GM12878 (cell line): ENCODE measurements around the gene DTNA. TPM values are rescaled to one million over a fixed set of nuclear protein-coding genes. Genes with fewer than 3 reads are reported as not detected.
"Not testable (repeated sequence)": the region's sequence is repeated elsewhere in the genome, so short reads cannot be mapped to it uniquely, and the experiment has no call there.

ENCODE experiments used
- ATAC-seq: fragments of 200-7000 bp; cut with Tn5 transposase; 3 replicates; pipeline ENCODE4 v1.9.1; 2020; ENCODE audit warnings: mild to moderate bottlenecking, moderate library complexity
- BruUV-seq: library from RNA; stranded (reverse); fragments of 400-500 nt; replicated peaks from 2 replicates; lab custom pipeline; 2021; lab: Mats Ljungman, UMichigan
- CTCF ChIA-PET: fragments of 300-600 bp; sonication (Branson Sonifier 250); formaldehyde crosslinking; extraction: SDS; loops from one replicate; lab custom pipeline; 2021; ENCODE audit warnings: inconsistent platforms; lab: Yijun Ruan, JAX
- POLR2A ChIA-PET: fragments of 350-600 bp; formaldehyde crosslinking; extraction: SDS; loops from one replicate; lab custom pipeline; 2021; ENCODE audit warnings: inconsistent platforms; lab: Charles Lee
- RAD21 ChIA-PET: fragments of 300-600 bp; sonication (Branson Sonifier 250); formaldehyde crosslinking; loops from one replicate; lab custom pipeline; 2023; ENCODE audit warnings: antibody characterized with exemption; ENCODE audit not compliant: unreplicated experiment; lab: Charles Lee
- SMC1A ChIA-PET: fragments of 300-600 bp; sonication (Branson Sonifier 250); formaldehyde crosslinking; loops from one replicate; lab custom pipeline; 2023; ENCODE audit not compliant: unreplicated experiment, uncharacterized antibody; lab: Charles Lee
- DNase-seq: peaks from one replicate; pipeline ENCODE4 v3.0.0-alpha.2; 2011; ENCODE audit warnings: low read depth, low spot score
- FAIRE-seq: peaks from 3 replicates; lab custom pipeline; 2011; peaks lifted over from hg19 to GRCh38; lab: Jason Lieb, UNC
- H2AFZ ChIP-seq: 2 replicates; pipeline ENCODE4 v1.6.0; 2011; ENCODE audit warnings: low read depth, low read length, control low read depth; ENCODE audit not compliant: control insufficient read depth
- H3K27ac ChIP-seq: 2 replicates; pipeline ENCODE4 v1.5.1; 2011; ENCODE audit warnings: control low read depth; ENCODE audit not compliant: control insufficient read depth, insufficient read depth
- H3K27me3 ChIP-seq, 2 experiments: replicated peaks in 1 of 2; 2 replicates each; pipeline versions ENCODE4 v1.6.0 to v1.6.1; 2011; ENCODE audit warnings: low read length in 1 of 2; ENCODE audit not compliant: control insufficient read depth in 2 of 2, insufficient read depth in 2 of 2
- H3K36me3 ChIP-seq, 2 experiments: 2 replicates each; pipeline ENCODE4 v1.5.1; 2011; ENCODE audit warnings: low read length in 1 of 2; ENCODE audit not compliant: control insufficient read depth in 2 of 2, insufficient read depth in 2 of 2
- H3K4me1 ChIP-seq: 2 replicates; pipeline ENCODE4 v1.6.1; 2011; ENCODE audit warnings: mild to moderate bottlenecking, low read length, moderate library complexity, mixed read lengths; ENCODE audit not compliant: control insufficient read depth, insufficient read depth
- H3K4me2 ChIP-seq: 2 replicates; pipeline ENCODE4 v1.6.0; 2011; ENCODE audit warnings: control low read depth; ENCODE audit not compliant: control insufficient read depth, insufficient read depth
- H3K4me3 ChIP-seq: fragments of 200-600 bp; sonication (generic); 2 replicates; pipeline ENCODE4 v1.5.1; 2016
- H3K79me2 ChIP-seq: 2 replicates; pipeline ENCODE4 v1.6.0; 2011; ENCODE audit warnings: low read length; ENCODE audit not compliant: control insufficient read depth, insufficient read depth
- H3K9ac ChIP-seq: 2 replicates; pipeline ENCODE4 v1.8.0; 2011; ENCODE audit warnings: low read length, control low read depth, mixed read lengths; ENCODE audit not compliant: control insufficient read depth, insufficient read depth
- H3K9me3 ChIP-seq: replicated peaks from 3 replicates; pipeline ENCODE4 v1.5.1; 2011; ENCODE audit warnings: mild to moderate bottlenecking, low read length; ENCODE audit not compliant: control insufficient read depth, insufficient read depth
- H4K20me1 ChIP-seq: 2 replicates; pipeline ENCODE4 v1.6.0; 2011; ENCODE audit not compliant: control insufficient read depth, insufficient read depth
- ATF7 ChIP-seq: fragments of 450-650 bp; IDR thresholded peaks from 2 replicates; pipeline ENCODE4 v1.6.1; 2016; ENCODE audit warnings: low read depth, mild to moderate bottlenecking
- CREM ChIP-seq: IDR thresholded peaks from 2 replicates; pipeline ENCODE4 v1.6.1; 2014; ENCODE audit warnings: antibody characterized with exemption, low read depth
- E2F8 ChIP-seq: fragments of 450-650 bp; IDR thresholded peaks from 2 replicates; pipeline ENCODE4 v1.6.1; 2018; ENCODE audit warnings: mild to moderate bottlenecking, low read depth, moderate library complexity; ENCODE audit not compliant: partially characterized antibody
- EGR1 ChIP-seq, 2 experiments: IDR thresholded peaks; 1 replicate in 1 of 2; 2 replicates in 1 of 2; pipeline ENCODE4 v1.6.1; 2011 to 2012; ENCODE audit warnings: low read depth in 2 of 2, low read length in 2 of 2, borderline replicate concordance in 1 of 2, mild to moderate bottlenecking in 1 of 2, moderate library complexity in 1 of 2
- EP300 ChIP-seq, 2 experiments: fragments of 150-350 bp in 1 of 2; IDR thresholded peaks; 2 replicates each; pipeline ENCODE4 v1.6.1; 2011 to 2012; ENCODE audit warnings: low read depth in 2 of 2, low read length in 2 of 2, borderline replicate concordance in 1 of 2, improper control_type of control experiment in 1 of 2, inconsistent platforms in 1 of 2; ENCODE audit not compliant: control insufficient read depth in 1 of 2
- KDM1A ChIP-seq: fragments of 200-600 bp; sonication (generic); IDR thresholded peaks from 2 replicates; pipeline ENCODE4 v1.6.1; 2016; ENCODE audit warnings: borderline replicate concordance
- PAX5 ChIP-seq: IDR thresholded peaks from 2 replicates; pipeline ENCODE4 v1.6.1; 2011; ENCODE audit warnings: low read depth, low read length, borderline replicate concordance
- RFX5 ChIP-seq: IDR thresholded peaks from 2 replicates; pipeline ENCODE4 v1.6.1; 2011; ENCODE audit warnings: low read depth, low read length, improper control_type of control experiment
- SRF ChIP-seq, 2 experiments: IDR thresholded peaks; 2 replicates each; pipeline ENCODE4 v1.6.1; 2011; ENCODE audit warnings: low read depth in 2 of 2, low read length in 2 of 2, mild to moderate bottlenecking in 1 of 2, moderate library complexity in 1 of 2
- SUZ12 ChIP-seq: fragments of 200-600 bp; sonication (generic); IDR thresholded peaks from one replicate; pipeline ENCODE4 v1.6.1; 2018; ENCODE audit warnings: antibody characterized with exemption, mild to moderate bottlenecking; ENCODE audit not compliant: unreplicated experiment
- WGBS: methylation state at CpG from one replicate; pipeline ENCODE4 v1.1.6; 2016; ENCODE audit warnings: low lambda C conversion rate; ENCODE audit not compliant: insufficient replicate concordance, insufficient coverage; ENCODE audit errors: missing lambda C conversion rate; 5-methylcytosine and 5-hydroxymethylcytosine counted together
- in situ Hi-C: fragments of 300-500 bp; cut with MboI; formaldehyde crosslinking; loops from 9 replicates; pipeline ENCODE4 v1.14.3; 2018; ENCODE audit warnings: mixed read lengths
- intact Hi-C: fragments of 100-400 bp; cut with micrococcal nuclease; formaldehyde crosslinking; loops from one replicate; pipeline ENCODE4 v1.14.2; 2022; ENCODE audit not compliant: unreplicated experiment
- polyA plus RNA-seq, 11 experiments: library from polyadenylated mRNA; depleted of rRNA in 4 of 11; unstranded in 6 of 11; stranded (reverse) in 5 of 11; fragments of >200 nt; fragmentation: Nextera tagmentation in 4 of 11; fragmentation: Illumina TruSeq in 1 of 11; extraction: Ambion mirVana in 4 of 11; extraction: Trizol in 1 of 11; gene quantifications; 1 replicate in 1 of 11; 2 replicates in 10 of 11; pipeline versions ENCODE4 v1.2.1 to v1.2.3, GENCODE V29; 2011 to 2016; ENCODE audit warnings: inconsistent platforms in 2 of 11, missing spikeins in 2 of 11, low read depth in 1 of 11
- total RNA-seq, 4 experiments: library from RNA; depleted of rRNA in 3 of 4; stranded (reverse); fragments of >200 nt in 3 of 4; fragmentation: Illumina TruSeq in 1 of 4; extraction: Trizol in 1 of 4; gene quantifications; 2 replicates each; pipeline versions ENCODE4 v1.2.1 to v1.2.3, GENCODE V29; 2013 to 2021
- TF ChIP-seq, protein P1 (sequence below): IDR thresholded peaks from 2 replicates; pipeline ENCODE4 v1.6.1; 2012; ENCODE audit warnings: low read depth, low read length, improper control_type of control experiment

Gene DTNA
- total and polyA plus RNA-seq, 10 of the 15 experiments (the other 5 are each of a cell fraction or from before 2014, with no cell fraction given): 0.26 to 8.6 (median 0.53) TPM

DNA sequence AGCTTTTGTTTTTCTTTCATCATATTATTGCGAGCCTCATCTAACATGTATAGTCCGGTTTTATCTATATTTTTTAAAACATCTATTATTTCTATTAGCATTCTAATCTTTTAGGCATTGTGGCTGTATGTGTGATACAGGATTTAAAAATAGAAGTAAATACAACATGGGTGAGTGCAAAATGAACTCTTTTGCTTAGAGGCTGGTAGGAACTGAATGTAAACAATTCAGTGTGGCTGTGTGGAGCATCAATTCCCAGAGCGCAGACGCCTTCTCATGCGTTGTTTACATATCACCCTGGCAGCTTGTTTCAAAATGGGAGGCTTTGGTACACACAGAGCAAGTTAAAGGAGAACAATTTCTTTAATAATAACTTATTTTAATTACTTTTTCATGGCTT, 836 bp downstream of the DTNA start (continued):
- TF ChIP-seq EGR1 (IDR thresholded peaks at IDR 0.05; ENCODE audit: borderline replicate concordance in 1 of 2, low read depth in 2 of 2, low read length in 2 of 2): no peak
- TF ChIP-seq EP300 (IDR thresholded peaks at IDR 0.05; ENCODE audit: borderline replicate concordance in 1 of 2, control insufficient read depth in 1 of 2, low read depth in 2 of 2, low read length in 2 of 2): no peak
- no peak for TF ChIP-seq SUZ12
- no peak for TF ChIP-seq ATF7
- TF ChIP-seq KDM1A: no peak
- no peak for TF ChIP-seq SRF (IDR thresholded peaks at IDR 0.05; ENCODE audit: low read depth in 2 of 2, low read length in 2 of 2)
- TF ChIP-seq, protein P1, sequence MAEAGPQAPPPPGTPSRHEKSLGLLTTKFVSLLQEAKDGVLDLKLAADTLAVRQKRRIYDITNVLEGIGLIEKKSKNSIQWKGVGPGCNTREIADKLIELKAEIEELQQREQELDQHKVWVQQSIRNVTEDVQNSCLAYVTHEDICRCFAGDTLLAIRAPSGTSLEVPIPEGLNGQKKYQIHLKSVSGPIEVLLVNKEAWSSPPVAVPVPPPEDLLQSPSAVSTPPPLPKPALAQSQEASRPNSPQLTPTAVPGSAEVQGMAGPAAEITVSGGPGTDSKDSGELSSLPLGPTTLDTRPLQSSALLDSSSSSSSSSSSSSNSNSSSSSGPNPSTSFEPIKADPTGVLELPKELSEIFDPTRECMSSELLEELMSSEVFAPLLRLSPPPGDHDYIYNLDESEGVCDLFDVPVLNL: no peak
- no peak for TF ChIP-seq CREM
- TF ChIP-seq PAX5: no peak
- no peak for TF ChIP-seq E2F8
- TF ChIP-seq RFX5: no peak

GRCh38 chr18:34716111-34716510, 6.0 kb downstream of the DTNA start:
- H3K36me3 ChIP-seq, RAD21 ChIA-PET, H3K9ac ChIP-seq, H3K9me3 ChIP-seq, BruUV-seq, in situ Hi-C loops, H3K27me3 ChIP-seq, intact Hi-C loops, H3K4me3 ChIP-seq, ATAC-seq, H3K27ac ChIP-seq, H4K20me1 ChIP-seq, H3K79me2 ChIP-seq, H2AFZ ChIP-seq, DNase-seq, H3K4me1 ChIP-seq, H3K4me2 ChIP-seq, FAIRE-seq, POLR2A ChIA-PET: not testable (repeated sequence)
- ChIA-PET SMC1A (interaction anchor here (1.5 kb wide), 1 partner anchor 9 kb away, joined by 4 read pairs; no protein-coding TSS in a partner anchor), CTCF (interaction anchor here (1.7 kb wide), 1 partner anchor 54 kb away, joined by 5 read pairs; no protein-coding TSS in a partner anchor)
- WGBS: 46% methylated on average over 14 of the region's 14 CpGs
